GM18858 (cell line): ENCODE measurements around the gene ACTN1.

Experiments used
- ATAC-seq: cut with Tn5 transposase; IDR thresholded peaks from one replicate; pipeline ENCODE4 v1.9.1; 2021; ENCODE audit not compliant: unreplicated experiment

ACTN1 gene

DNA sequence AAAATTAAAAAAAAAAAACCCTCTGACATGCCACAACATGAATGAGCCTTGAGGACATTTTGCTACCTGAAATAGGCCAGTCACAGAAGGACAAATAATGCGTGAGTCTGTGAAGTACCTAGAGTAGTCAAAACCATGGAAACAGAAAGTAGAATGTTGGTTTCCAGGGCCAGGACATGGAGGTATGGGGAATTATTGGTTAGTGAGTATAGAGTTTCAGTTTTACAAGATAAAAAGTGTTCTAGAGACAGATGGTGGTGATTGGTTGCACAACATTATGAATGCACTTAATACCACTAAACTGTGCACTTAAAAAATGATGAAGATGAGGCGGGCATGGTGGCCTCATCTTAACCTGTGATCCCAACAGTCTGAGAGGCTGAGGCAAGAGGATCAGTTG is 138.6 kb downstream of the ACTN1 start:
- no peak for ATAC-seq

GRCh38 chr14:68836082-68836481 is 143.0 kb downstream of the ACTN1 start:
- no peak for ATAC-seq

- no peak for ATAC-seq
Measured at GRCh38 chr14:68834816-68835215, 144.3 kb downstream of the ACTN1 start.

DNA sequence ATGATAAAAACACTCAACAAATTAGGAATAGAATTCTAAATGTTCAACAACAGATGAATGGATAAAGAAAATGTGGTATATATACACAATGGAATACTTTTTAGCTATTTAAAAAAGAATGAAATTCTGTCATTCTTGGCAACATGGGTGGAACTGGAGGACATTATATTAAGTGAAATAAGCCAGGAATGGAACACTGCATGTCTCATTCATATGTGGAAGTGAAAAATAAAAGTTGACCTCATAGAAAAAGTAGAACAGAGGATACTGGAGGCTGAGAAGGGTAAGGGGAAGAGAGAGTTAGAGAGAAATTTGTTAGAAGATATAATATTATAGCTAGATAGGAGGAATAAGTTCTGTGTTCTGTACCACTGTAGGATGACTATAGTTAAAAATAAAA is 150.4 kb downstream of the ACTN1 start:
- no peak for ATAC-seq

DNA sequence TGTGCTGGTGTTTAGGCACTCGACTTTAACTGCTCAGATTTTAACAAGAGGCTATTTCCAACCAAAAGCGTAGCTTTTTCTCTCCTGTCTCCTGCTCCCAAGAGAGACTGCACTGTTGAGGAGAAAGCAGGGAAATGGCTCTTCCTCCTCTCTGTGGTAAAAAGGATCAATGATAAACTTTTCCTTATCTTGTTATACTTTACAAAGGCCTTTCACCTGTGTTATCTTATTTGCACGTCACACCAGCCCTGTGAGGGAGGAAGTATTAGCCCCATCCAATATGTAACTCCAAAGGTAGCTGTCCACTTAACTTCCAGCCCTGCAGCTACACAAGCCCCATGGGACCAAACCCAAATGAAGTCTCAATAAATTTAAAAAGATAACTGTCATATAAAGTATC is 153.4 kb downstream of the ACTN1 start:
- ATAC-seq: no peak

- ATAC-seq: no peak
Measured at GRCh38 chr14:68824517-68825347, 154.4 kb downstream of the ACTN1 start.

GRCh38 chr14:68824207-68824516 is 154.9 kb downstream of the ACTN1 start:
- ATAC-seq: no peak
